Epithelial cell of alveolus of lung (primary cell): ENCODE results near the gene SLC30A7. TPM values are rescaled to one million over a fixed set of nuclear protein-coding genes. Genes with fewer than 3 reads are reported as not detected.

Experiments
- total RNA-seq: library from RNA; depleted of rRNA; stranded (reverse); fragments of >200 nt; gene quantifications from 2 replicates; pipeline ENCODE4 v1.2.1, GENCODE V29; 2015

SLC30A7 gene, protein sequence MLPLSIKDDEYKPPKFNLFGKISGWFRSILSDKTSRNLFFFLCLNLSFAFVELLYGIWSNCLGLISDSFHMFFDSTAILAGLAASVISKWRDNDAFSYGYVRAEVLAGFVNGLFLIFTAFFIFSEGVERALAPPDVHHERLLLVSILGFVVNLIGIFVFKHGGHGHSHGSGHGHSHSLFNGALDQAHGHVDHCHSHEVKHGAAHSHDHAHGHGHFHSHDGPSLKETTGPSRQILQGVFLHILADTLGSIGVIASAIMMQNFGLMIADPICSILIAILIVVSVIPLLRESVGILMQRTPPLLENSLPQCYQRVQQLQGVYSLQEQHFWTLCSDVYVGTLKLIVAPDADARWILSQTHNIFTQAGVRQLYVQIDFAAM
- total RNA-seq = 29.9 and 31.3 TPM in 2 replicates

GRCh38 chr1:100895540-100896480 lies at the start of gene SLC30A7:
Gene SLC30A7, plus strand, starts transcription at chr1:100896090. Its CDS starts 173 bp downstream, at chr1:100896263.

DNA sequence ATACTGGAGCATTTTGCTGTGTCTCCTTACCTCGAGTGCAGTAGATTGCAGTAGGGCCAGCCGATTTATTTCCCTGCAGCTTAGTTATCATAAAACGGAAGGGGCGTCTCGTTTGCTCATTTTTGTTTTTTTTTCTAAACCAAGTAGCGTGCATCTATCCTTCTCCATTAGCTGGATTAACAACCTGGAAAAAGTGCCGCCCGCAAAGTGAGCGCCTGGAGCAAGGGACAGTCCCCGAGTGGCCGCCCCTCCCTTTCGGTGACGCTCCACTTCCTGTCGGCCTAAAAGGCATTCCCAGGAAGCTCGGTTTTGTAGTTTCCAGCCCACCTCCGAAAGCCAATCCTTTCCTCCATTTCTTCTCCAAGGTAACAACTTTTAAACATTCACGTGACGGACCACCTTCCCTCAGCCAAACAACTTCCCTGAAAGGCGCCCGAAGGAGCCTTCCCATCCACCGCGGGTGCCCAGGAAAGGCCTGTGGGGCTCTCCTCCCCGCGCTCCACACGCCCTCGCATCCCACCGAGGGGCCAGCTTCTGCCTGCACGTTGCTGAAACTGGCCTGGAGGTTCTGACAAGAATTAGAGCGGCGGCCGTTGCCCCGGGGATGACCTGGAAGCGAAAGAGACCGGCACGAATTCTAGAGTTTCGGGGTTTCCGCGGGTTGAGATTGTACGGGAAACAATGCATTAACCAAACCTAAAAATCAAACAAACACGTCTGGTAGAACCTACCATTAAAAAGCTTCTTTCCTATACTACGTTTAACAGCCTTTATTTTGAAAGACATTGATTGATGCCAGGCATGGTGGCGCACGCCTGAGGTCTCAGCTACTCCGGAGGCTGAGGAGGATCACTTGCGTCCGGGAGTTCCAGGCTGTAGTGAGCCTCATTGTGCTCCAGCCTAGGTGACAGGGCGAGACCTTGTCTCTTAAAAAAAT lies 1.0 kb upstream of the SLC30A7 start, which contains the start of gene EXTL2:
Gene EXTL2, minus strand, starts transcription at position 240 of the 937 bp plus-strand sequence. CDS start 6,085 bp downstream, outside the sequence.

DNA sequence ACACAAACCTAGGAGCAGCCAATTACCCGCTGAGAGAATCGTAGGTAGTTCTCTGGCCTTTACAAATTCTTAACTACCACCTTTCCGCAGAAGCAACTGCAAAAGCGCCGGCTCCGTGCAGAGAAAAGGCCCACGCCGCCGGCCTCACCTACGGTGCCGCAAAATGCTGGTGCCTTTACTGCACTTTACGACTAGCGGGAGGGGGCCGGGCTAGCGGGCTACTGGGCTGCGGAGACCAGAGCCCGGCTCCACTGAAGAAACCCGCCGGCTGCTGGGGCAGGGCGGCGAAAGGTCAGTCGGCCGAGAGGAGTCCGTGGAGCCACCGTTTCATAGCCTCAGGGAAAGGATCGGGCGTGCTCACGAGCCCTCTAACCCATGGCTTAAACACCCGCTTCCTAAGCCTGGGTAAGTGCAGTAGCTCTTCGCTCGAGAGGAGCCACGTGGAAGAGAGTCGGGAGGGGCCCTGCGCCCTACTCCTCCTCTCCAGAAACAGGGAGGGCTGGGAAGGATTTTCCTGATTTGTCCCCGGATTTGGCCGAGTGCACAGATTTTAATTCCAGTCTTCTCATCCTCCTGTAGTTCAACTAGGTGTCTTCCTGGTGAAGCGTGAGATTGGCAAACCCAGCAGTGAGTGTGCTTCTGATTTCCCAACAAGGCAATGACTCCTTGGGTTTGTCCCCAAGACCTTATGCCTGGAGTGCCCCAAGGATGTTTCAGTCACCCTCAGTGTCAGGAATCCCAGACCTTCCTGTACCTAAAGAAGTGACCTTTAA lies 130.0 kb downstream of the SLC30A7 start, which contains the start of gene DPH5:
Gene DPH5, minus strand, starts transcription at position 128 of the 773 bp plus-strand sequence. CDS start 341 bp downstream, outside the sequence.

Other genes with a start within 250 kb of the SLC30A7 start
- 15.0 and 35.4 TPM in 2 replicates for gene VCAM1, start 176.3 kb upstream of the SLC30A7 start, total RNA-seq
- 29.2 and 29.5 TPM in 2 replicates for gene EXTL2, start 1.2 kb upstream of the SLC30A7 start, total RNA-seq
- 35.2 and 61.4 TPM in 2 replicates for gene DPH5, start 129.7 kb downstream of the SLC30A7 start, total RNA-seq